Smooth muscle cell (in vitro differentiated cells): ENCODE results near the gene KRT79. TPM values are rescaled to one million over a fixed set of nuclear protein-coding genes. Genes with fewer than 3 reads are reported as not detected.

Source experiments
- DNase-seq: peaks from one replicate; lab custom pipeline; 2025; ENCODE audit not compliant: unreplicated experiment; lab: John Stamatoyannopoulos, UW
- H2AFZ ChIP-seq: fragments of 200-600 bp; sonication (generic); 2 replicates; pipeline ENCODE4 v1.6.0; 2016; ENCODE audit warnings: antibody characterized with exemption, low read depth, mild to moderate bottlenecking
- H3F3A ChIP-seq: fragments of 200-600 bp; sonication (generic); 2 replicates; pipeline ENCODE4 v1.6.0; 2017; ENCODE audit warnings: antibody characterized with exemption, low read depth
- H3K27ac ChIP-seq: fragments of 200-600 bp; sonication (generic); 2 replicates; pipeline ENCODE4 v1.5.1; 2016; ENCODE audit warnings: low read depth, mild to moderate bottlenecking
- H3K27me3 ChIP-seq: fragments of 200-600 bp; sonication (generic); 2 replicates; pipeline ENCODE4 v1.6.1; 2016; ENCODE audit warnings: low read depth, mild to moderate bottlenecking
- H3K36me3 ChIP-seq: fragments of 200-600 bp; sonication (generic); 2 replicates; pipeline ENCODE4 v1.5.1; 2016; ENCODE audit warnings: low read depth
- H3K4me1 ChIP-seq: fragments of 200-600 bp; sonication (generic); 2 replicates; pipeline ENCODE4 v1.5.1; 2016; ENCODE audit warnings: low read depth
- H3K4me2 ChIP-seq: fragments of 200-600 bp; sonication (generic); 2 replicates; pipeline ENCODE4 v1.6.0; 2016; ENCODE audit warnings: mild to moderate bottlenecking
- H3K4me3 ChIP-seq: fragments of 200-600 bp; sonication (generic); 2 replicates; pipeline ENCODE4 v1.5.1; 2016; ENCODE audit warnings: mild to moderate bottlenecking
- H3K79me2 ChIP-seq: fragments of 200-600 bp; sonication (generic); 2 replicates; pipeline ENCODE4 v1.6.0; 2016; ENCODE audit warnings: low read depth, mild to moderate bottlenecking
- H3K9ac ChIP-seq: fragments of 200-600 bp; sonication (generic); 2 replicates; pipeline ENCODE4 v1.6.0; 2016; ENCODE audit warnings: low read depth
- H3K9me3 ChIP-seq: fragments of 200-600 bp; sonication (generic); replicated peaks from 2 replicates; pipeline ENCODE4 v1.5.1; 2016; ENCODE audit warnings: low read depth
- H4K20me1 ChIP-seq: fragments of 200-600 bp; sonication (generic); 2 replicates; pipeline ENCODE4 v1.6.0; 2016; ENCODE audit warnings: low read depth
- WGBS: methylation state at CpG from one replicate; pipeline ENCODE4 v1.1.7; 2016; ENCODE audit warnings: low lambda C conversion rate; 5-methylcytosine and 5-hydroxymethylcytosine counted together
- polyA plus RNA-seq: library from polyadenylated mRNA; unstranded; fragments of >200 nt; fragmentation: Nextera tagmentation; extraction: Ambion mirVana; gene quantifications from 2 replicates; pipeline ENCODE4 v1.2.1, GENCODE V29; 2016
- total RNA-seq: library from RNA; depleted of rRNA; stranded (reverse); fragments of >200 nt; gene quantifications from 2 replicates; pipeline ENCODE4 v1.2.3, GENCODE V29; 2014
- TF ChIP-seq, protein P1 (sequence below): fragments of 200-600 bp; sonication (generic); IDR thresholded peaks from 2 replicates; pipeline ENCODE4 v1.5.1; 2017; ENCODE audit warnings: borderline replicate concordance, mild to moderate bottlenecking, antibody characterized with exemption; ENCODE audit not compliant: insufficient read depth, poor library complexity, severe bottlenecking

Gene KRT79
- total and polyA plus RNA-seq, 2 experiments from 2014 or later, result 3.4 to 4.1 TPM

DNA sequence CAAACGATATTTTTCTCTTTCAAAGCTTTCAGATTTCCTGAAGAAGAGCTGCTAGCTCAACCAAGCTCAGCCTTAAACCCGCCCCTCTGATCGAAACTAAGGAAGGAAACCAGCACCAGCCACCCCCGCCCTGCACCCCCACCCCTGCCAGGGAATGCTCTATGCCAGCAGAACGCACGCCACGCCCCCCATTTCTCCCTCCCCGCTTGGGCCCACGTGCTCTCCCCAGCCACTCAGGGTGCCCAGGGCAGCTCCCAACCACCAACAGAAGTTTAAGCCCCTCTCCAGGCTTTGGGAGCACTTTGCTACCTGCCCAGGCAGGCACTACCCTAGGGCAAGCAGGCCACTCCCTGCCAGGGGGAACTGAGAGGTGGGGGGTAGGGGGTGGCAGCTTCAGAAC is 33.5 kb upstream of the KRT79 start:
- 78% methylated on average over 9 of the region's 9 CpGs for WGBS
- Histone ChIP-seq H3K27ac (no peak overlapping the region), H3K9me3 (no peaks in the 10 kb centered on the region), H3K36me3 (no peaks in the 10 kb centered on the region), H3K79me2 (no peaks in the 10 kb centered on the region), H3K27me3 (no peaks in the 10 kb centered on the region), H3K9ac (no peak overlapping the region), H3K4me3 (no peak overlapping the region), H2AFZ (no peak overlapping the region), H3K4me2 (no peak overlapping the region), H4K20me1 (no peaks in the 10 kb centered on the region), H3F3A (peaks cover 10% of the 10 kb centered on the region), H3K4me1 (peaks cover 7% of the 10 kb centered on the region)
- no peak for DNase-seq
- TF ChIP-seq, protein P1, sequence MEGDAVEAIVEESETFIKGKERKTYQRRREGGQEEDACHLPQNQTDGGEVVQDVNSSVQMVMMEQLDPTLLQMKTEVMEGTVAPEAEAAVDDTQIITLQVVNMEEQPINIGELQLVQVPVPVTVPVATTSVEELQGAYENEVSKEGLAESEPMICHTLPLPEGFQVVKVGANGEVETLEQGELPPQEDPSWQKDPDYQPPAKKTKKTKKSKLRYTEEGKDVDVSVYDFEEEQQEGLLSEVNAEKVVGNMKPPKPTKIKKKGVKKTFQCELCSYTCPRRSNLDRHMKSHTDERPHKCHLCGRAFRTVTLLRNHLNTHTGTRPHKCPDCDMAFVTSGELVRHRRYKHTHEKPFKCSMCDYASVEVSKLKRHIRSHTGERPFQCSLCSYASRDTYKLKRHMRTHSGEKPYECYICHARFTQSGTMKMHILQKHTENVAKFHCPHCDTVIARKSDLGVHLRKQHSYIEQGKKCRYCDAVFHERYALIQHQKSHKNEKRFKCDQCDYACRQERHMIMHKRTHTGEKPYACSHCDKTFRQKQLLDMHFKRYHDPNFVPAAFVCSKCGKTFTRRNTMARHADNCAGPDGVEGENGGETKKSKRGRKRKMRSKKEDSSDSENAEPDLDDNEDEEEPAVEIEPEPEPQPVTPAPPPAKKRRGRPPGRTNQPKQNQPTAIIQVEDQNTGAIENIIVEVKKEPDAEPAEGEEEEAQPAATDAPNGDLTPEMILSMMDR, result no peak

GRCh38 chr12:52867152-52867551 is 33.0 kb upstream of the KRT79 start:
- WGBS, result 97% methylated on average over 5 of the region's 5 CpGs
- H3K9me3 ChIP-seq, result no peaks in the 10 kb centered on the region

GRCh38 chr12:52865090-52865944 is 31.2 kb upstream of the KRT79 start:
- no peak overlapping the region for H3K27ac ChIP-seq
- H3K4me1 ChIP-seq, result no peaks in the 10 kb centered on the region
- no peaks in the 10 kb centered on the region for H3K36me3 ChIP-seq
- no peaks in the 10 kb centered on the region for H3K9me3 ChIP-seq
- H3K79me2 ChIP-seq, result no peaks in the 10 kb centered on the region
- H4K20me1 ChIP-seq, result no peaks in the 10 kb centered on the region
- H3K4me3 ChIP-seq, result no peak overlapping the region
- H3F3A ChIP-seq, result no peaks in the 10 kb centered on the region
- 47% methylated on average over 10 of the region's 10 CpGs for WGBS
- no peak overlapping the region for H3K4me2 ChIP-seq
- H3K9ac ChIP-seq, result no peak overlapping the region
- H2AFZ ChIP-seq, result no peak overlapping the region
- H3K27me3 ChIP-seq, result no peaks in the 10 kb centered on the region
- peak; percentile 37 for DNase-seq
- TF ChIP-seq, protein P1, result peak; percentile 77

More at GRCh38 chr12:52867152-52867551, 33.0 kb upstream of the KRT79 start:
- Histone ChIP-seq H3K27ac (no peak overlapping the region), H3K27me3 (no peaks in the 10 kb centered on the region), H3K4me2 (no peak overlapping the region), H3K4me1 (peaks cover 7% of the 10 kb centered on the region), H2AFZ (no peak overlapping the region), H3F3A (peaks cover 10% of the 10 kb centered on the region), H3K4me3 (no peak overlapping the region), H3K9ac (no peak overlapping the region), H4K20me1 (no peaks in the 10 kb centered on the region), H3K36me3 (no peaks in the 10 kb centered on the region), H3K79me2 (no peaks in the 10 kb centered on the region)
- no peak for DNase-seq
- TF ChIP-seq, protein P1, result no peak
